HG02763 (cell line): ENCODE data around the gene SFT2D2.

Source experiments
- ATAC-seq: cut with Tn5 transposase; IDR thresholded peaks from one replicate; pipeline ENCODE4 v1.9.1; 2021; ENCODE audit warnings: mild to moderate bottlenecking, moderate library complexity; ENCODE audit not compliant: unreplicated experiment

Gene SFT2D2

GRCh38 chr1:168221275-168221674 is 4.5 kb upstream of the SFT2D2 start:
- ATAC-seq, result no peak

DNA sequence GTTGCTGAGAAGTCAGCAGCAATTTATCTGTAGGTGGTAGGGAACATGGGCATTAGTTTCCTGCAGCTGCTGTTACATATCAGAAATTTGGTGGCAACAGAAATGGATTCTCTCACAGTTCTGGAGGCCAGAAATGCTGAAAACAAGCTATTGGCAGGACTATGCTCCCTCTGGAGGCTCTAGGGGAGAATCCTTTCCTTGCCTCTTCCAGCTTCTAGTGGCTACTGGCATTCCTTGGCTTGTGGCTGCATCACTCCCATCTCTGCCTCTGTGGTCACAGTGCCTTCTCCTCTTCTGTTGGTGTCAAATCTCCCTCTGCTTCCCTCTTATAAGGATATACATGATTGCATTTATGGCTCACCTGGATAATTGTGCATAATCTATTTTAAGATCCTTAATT is 2.5 kb upstream of the SFT2D2 start:
- no peak for ATAC-seq

DNA sequence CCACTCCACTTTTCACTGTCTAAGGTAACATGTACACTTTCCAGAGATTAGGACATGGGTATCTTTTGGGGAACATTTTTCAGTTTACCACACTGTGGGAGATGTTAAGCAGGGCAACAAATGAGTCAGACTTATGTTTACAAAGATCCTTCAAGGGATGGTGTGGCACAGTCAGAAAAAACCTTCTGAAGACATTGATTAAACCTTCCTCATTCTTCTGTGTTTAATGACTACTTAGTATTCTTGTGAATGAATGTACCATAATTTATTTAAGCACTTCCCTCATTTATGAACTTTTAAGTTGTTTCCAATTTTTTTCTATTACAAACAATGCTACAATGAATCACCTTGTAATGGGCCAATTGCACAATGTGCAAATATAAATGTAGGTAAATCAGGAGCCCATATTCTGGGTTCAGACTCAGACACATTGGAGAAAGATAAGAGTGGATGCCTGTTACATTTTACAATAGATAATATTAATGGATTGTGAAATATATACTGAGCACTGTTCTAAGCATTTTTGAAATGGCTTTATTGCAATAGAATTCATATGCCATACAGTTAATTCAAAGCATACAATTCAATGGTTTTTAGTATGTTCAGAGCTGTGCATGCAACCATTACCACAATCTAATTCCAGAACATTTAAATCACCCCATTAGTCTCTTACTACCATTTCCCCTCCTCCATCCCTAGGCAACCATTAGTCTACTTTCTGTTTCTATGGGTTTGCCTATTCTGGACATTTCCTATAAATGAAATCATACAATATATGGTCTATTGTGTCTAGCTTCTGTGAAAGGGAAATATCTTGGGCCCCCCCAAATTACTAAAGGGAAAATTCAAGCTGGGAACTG is 1.9 kb upstream of the SFT2D2 start:
- no peak for ATAC-seq

GRCh38 chr1:168224991-168225390 is 813 bp upstream of the SFT2D2 start:
- ATAC-seq, result no peak

DNA sequence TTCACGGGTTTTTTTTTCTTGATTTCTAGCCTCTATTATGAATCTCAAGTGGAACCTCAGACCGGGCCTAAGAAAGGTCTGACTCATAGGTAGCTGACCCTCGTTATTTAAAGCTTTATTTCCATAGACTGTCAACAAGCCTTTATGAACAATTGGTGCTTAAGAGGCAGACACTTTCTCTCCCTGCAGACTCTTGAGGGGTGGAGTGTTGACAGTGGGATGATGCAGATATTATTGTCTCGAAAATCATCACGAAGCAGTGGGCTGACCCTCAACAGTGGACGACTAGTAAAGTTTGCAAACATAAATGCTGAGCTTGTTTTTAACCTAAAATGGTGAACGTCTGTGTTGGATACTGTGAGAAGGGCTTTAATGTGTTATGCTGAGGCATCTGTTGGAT is 1.8 kb downstream of the SFT2D2 start:
- no peak for ATAC-seq

- ATAC-seq, result no peak
Observed at GRCh38 chr1:168229893-168230292, 4.1 kb downstream of the SFT2D2 start.

- ATAC-seq, result no peak
Observed at GRCh38 chr1:168230709-168231108, 4.9 kb downstream of the SFT2D2 start.

DNA sequence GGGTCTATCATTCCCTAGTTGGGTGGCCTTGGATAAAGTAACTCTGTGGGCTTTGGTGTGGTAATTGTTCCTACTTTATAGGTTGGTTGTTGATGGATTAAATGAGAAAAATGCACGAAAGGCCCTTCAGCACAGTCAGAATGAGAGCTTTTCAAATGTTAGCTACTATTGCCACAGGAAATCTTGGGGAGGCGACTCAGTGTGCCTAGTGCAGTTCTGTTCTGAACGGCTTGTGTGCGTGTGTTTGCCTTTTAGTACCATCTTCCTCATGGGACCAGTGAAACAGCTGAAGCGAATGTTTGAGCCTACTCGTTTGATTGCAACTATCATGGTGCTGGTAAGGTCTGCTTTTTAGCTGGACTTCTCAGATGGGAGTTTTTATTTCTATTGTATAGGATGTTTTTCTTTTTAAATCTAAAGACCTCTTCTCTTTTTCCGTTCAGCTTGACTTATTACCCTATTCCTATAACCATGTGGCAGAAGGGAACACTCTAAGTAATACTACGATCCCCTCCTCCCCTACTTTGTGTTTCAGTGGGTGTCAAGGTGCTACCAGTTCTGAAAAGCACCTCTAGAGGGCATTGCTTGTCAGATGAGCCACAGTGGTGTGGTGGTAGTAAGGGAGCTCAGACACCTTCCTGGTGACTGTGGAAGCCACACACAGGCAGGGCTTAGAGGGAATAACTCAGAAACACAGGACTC is 9.2 kb downstream of the SFT2D2 start:
- peak; percentile 86 for ATAC-seq

DNA sequence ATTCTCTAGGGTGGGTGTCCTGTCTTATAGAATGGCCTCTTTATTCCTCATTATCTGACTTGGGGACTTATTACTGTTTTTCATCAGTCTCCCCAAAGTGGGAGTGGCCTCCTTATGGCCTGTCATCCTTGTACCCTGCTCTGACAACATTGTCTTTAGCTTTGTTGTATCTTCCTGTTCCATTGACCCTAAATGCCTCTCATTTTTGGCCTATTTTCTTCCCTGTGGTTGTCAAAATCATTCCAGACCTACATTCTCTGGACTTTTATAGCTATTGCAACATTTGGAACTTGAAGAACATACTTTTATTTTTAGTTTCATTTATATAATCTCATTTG is 9.7 kb downstream of the SFT2D2 start:
- ATAC-seq, result no peak

DNA sequence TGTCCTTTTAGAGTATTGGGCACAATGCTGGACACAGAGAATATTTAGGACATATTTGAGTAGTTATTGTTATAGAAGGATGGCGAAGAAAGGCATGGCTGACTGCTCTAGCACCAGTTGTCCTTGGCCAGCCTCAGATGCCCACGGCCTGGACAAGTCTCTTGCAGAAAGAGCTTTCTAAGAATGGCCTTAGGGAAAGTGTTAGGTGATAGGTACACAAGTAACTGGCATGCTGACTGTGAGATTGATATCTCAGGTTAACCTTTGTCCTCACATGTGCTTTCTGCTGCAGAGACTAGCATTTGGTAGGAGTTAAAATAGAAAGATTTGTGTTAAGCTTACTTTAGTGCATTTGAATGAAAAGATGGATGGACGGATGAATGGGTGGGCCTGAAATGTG is 10.1 kb downstream of the SFT2D2 start:
- ATAC-seq, result no peak

DNA sequence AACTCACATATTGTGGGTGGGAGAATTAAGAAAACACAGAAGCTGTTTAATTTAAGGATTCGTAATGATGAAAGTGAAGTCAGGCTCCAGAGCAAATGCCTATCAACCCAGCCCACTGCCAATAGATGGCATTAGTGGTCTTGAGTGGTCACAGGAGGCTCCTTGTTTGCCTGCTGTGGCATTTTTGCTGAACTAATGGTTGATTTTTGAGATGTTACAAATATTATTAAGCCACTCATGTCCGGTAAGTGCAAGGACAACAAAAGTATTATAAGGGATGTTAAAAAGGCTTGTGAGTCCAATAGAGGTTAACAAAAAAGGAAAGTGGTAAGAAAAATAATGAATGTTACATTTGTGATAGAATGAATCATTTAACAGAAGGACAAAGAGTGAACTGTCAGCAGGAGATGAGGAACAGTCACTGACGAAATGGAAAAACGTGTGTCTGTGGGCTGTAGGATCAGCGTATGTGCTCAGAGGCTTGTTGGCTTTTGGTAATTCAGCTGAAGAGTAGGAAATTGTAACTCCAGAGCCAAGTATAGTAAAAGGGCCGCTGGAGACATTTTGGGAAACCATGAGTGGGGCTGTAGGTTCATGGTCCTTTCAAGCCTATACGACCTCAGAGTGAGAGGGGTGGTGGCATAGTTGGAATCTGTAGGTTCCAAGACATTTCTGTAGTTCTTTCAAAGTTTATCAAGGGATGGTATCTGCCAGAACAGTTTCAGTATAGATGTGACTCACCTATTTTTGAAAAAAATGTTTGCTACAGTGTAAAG is 11.2 kb downstream of the SFT2D2 start:
- ATAC-seq, result no peak

GRCh38 chr1:168243198-168243597 is 17.4 kb downstream of the SFT2D2 start:
- no peak for ATAC-seq

DNA sequence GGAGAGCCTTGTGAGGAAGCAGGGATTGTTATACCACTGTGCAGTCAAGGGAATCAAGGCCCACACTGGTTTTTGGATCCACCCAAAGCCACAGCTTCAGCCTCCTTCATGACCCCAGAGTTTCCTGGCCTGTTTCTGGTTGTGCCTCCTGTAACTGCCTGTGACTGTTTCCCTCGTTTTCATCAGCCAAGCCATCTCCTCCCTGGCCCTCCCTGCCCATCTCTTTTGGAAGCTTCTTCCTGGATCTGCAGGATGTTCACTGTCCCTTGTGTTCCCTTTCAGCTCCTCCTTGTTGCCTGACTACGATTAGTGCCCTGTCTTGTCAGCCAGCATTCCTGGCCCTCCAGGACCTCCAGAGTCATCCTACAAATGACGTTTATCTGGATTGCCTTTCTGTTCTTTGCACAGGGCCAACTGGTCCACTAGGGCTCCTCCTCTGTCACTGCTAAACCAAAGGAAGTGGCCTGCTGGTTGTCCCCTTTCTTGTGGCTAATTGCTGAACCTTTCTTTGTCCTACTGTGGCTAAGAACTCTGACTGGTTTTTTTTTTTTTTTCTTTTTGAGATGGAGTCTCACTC is 17.9 kb downstream of the SFT2D2 start:
- ATAC-seq, result no peak

DNA sequence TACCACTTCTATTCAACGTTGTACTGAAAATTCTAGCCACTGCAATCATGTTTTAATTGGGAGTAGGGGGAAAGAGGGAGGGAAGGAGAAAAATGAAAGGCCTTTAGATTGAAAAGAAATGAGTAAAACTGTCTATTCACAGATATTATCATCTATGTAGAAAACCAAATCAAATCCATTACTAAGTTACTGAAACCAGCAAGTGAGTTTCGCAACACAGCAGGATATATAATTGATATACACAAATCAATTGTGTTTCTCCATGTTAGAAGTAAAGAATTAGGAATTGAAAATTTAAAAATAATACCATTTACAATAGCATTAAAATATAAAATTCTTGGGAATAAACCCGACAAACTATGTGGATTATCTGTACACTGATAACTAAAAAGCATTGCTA is 19.2 kb downstream of the SFT2D2 start:
- ATAC-seq, result no peak

- no peak for ATAC-seq
Observed at GRCh38 chr1:168246506-168246905, 20.7 kb downstream of the SFT2D2 start.

GRCh38 chr1:168252204-168252733 is 26.5 kb downstream of the SFT2D2 start:
- ATAC-seq, result no peak

DNA sequence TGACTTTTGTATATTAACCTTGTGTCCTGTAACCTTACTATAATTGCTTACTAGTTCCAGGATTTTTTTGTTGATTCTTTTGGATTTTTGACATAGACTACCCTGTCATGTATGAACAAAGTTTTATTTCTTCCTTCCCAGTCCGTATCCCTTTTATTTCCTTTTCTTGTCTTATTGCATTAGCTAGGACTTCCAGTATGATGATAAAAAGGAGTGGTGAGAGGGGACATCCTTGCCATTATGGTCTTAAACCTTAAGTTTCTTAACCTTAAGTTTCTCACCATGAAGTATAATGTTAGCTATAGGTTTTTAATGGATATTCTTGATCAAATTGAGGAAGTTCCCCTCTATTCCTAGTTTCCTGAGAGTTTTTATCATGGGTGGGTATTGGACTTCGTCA is 30.4 kb downstream of the SFT2D2 start:
- no peak for ATAC-seq

DNA sequence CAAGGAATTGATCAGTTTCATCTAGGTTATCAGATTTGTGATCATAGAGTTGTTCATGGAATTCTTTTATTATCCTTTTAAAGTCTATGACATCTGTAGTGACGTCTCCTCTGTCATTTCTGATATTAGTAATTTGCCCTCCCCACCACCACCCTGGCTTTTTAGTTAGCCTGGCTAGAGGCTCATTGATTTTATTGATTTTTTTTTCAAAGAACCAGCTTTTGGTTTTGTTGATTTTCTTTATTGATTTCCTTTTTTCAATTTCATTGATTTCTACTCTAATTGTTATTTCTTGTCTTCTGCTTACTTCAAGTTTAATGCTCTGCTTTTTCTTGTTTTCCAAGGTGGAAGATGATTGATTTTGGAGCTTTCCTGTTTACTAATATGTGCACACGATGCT is 31.6 kb downstream of the SFT2D2 start:
- ATAC-seq, result no peak

DNA sequence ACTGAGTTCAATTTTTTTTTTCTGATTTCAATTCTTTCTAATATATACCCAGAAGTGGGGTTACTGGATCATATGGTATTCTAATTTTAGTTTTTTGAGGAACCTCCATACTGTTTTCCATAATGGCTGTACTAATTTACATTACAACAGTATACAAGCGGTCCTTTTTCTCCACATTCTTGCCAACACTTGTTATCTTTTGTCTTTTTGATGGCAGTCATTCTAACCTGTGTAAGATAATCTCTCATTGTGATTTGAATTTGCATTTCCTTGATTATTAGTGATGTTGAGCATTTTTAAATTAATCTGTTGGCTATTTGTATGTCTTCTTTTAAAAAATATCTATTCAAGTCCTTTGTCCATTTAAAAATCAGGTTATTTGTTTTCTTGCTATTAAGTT is 33.8 kb downstream of the SFT2D2 start:
- no peak for ATAC-seq

- ATAC-seq, result no peak
Observed at GRCh38 chr1:168260393-168260792, 34.6 kb downstream of the SFT2D2 start.

- ATAC-seq, result no peak
Observed at GRCh38 chr1:168261390-168261789, 35.6 kb downstream of the SFT2D2 start.
